Smooth muscle cell (in vitro differentiated cells): ENCODE measurements around the gene SLC35E1. TPM values are rescaled to one million over a fixed set of nuclear protein-coding genes. Genes with fewer than 3 reads are reported as not detected.

Experiments
- DNase-seq: peaks from one replicate; lab custom pipeline; 2025; ENCODE audit not compliant: unreplicated experiment; lab: John Stamatoyannopoulos, UW
- H2AFZ ChIP-seq: fragments of 200-600 bp; sonication (generic); 2 replicates; pipeline ENCODE4 v1.6.0; 2016; ENCODE audit warnings: antibody characterized with exemption, low read depth, mild to moderate bottlenecking
- H3F3A ChIP-seq: fragments of 200-600 bp; sonication (generic); 2 replicates; pipeline ENCODE4 v1.6.0; 2017; ENCODE audit warnings: antibody characterized with exemption, low read depth
- H3K27ac ChIP-seq: fragments of 200-600 bp; sonication (generic); 2 replicates; pipeline ENCODE4 v1.5.1; 2016; ENCODE audit warnings: low read depth, mild to moderate bottlenecking
- H3K27me3 ChIP-seq: fragments of 200-600 bp; sonication (generic); 2 replicates; pipeline ENCODE4 v1.6.1; 2016; ENCODE audit warnings: low read depth, mild to moderate bottlenecking
- H3K36me3 ChIP-seq: fragments of 200-600 bp; sonication (generic); 2 replicates; pipeline ENCODE4 v1.5.1; 2016; ENCODE audit warnings: low read depth
- H3K4me1 ChIP-seq: fragments of 200-600 bp; sonication (generic); 2 replicates; pipeline ENCODE4 v1.5.1; 2016; ENCODE audit warnings: low read depth
- H3K4me2 ChIP-seq: fragments of 200-600 bp; sonication (generic); 2 replicates; pipeline ENCODE4 v1.6.0; 2016; ENCODE audit warnings: mild to moderate bottlenecking
- H3K4me3 ChIP-seq: fragments of 200-600 bp; sonication (generic); 2 replicates; pipeline ENCODE4 v1.5.1; 2016; ENCODE audit warnings: mild to moderate bottlenecking
- H3K79me2 ChIP-seq: fragments of 200-600 bp; sonication (generic); 2 replicates; pipeline ENCODE4 v1.6.0; 2016; ENCODE audit warnings: low read depth, mild to moderate bottlenecking
- H3K9ac ChIP-seq: fragments of 200-600 bp; sonication (generic); 2 replicates; pipeline ENCODE4 v1.6.0; 2016; ENCODE audit warnings: low read depth
- H3K9me3 ChIP-seq: fragments of 200-600 bp; sonication (generic); replicated peaks from 2 replicates; pipeline ENCODE4 v1.5.1; 2016; ENCODE audit warnings: low read depth
- H4K20me1 ChIP-seq: fragments of 200-600 bp; sonication (generic); 2 replicates; pipeline ENCODE4 v1.6.0; 2016; ENCODE audit warnings: low read depth
- WGBS: methylation state at CpG from one replicate; pipeline ENCODE4 v1.1.7; 2016; ENCODE audit warnings: low lambda C conversion rate; 5-methylcytosine and 5-hydroxymethylcytosine counted together
- polyA plus RNA-seq: library from polyadenylated mRNA; unstranded; fragments of >200 nt; fragmentation: Nextera tagmentation; extraction: Ambion mirVana; gene quantifications from 2 replicates; pipeline ENCODE4 v1.2.1, GENCODE V29; 2016
- total RNA-seq: library from RNA; depleted of rRNA; stranded (reverse); fragments of >200 nt; gene quantifications from 2 replicates; pipeline ENCODE4 v1.2.3, GENCODE V29; 2014
- TF ChIP-seq, protein P1 (sequence below): fragments of 200-600 bp; sonication (generic); IDR thresholded peaks from 2 replicates; pipeline ENCODE4 v1.5.1; 2017; ENCODE audit warnings: borderline replicate concordance, mild to moderate bottlenecking, antibody characterized with exemption; ENCODE audit not compliant: insufficient read depth, poor library complexity, severe bottlenecking

The SLC35E1 gene
- total and polyA plus RNA-seq, 2 experiments from 2014 or later: 35.3 to 37.3 TPM

DNA sequence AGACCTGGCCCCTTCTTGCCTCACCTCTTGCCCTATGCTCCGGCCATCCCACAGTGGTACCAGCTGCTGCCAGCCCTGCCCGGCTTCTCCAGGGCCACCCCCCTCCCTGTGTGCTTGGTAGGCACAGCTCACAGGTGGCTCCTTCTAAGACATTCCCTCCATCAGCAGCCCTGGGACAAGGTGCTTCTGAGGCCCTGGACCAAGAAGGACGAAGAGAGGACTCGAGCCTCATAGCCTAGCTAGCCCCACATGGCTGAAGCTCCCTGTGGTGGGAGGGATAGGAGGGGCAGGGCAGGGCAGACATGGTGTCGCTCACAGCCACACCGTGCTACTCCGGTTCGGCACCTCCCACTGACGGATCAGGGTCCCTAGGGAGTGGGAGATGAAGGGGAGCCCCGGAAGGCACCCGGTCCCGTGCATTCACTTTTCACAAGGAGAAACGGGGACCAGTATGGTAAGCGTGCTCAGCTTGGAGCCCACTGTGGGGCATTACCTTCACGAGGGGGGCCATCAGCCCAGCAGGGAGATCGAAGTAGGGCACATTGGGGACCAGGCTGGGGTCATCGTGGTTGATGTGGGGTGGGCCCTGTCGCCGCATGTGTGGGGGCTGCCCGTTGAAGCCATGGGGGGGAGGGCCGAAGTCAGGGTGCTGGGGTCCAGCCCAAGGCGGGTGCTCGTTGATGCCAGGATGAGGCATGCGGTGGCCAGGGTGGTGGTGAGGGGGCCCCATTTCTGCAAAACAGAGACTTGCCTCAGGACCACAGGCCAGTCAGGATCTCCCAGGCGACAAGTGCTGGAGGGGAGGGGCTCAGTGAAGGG, 49.4 kb downstream of the SLC35E1 start:
- no peak overlapping the region for H3K9ac ChIP-seq
- no peak overlapping the region for H3K4me3 ChIP-seq
- DNase-seq: no peak
- H3K79me2 ChIP-seq: no peaks in the 10 kb centered on the region
- H3K9me3 ChIP-seq: no peaks in the 10 kb centered on the region
- no peaks in the 10 kb centered on the region for H3K4me1 ChIP-seq
- H3K27ac ChIP-seq: no peak overlapping the region
- TF ChIP-seq, protein P1, sequence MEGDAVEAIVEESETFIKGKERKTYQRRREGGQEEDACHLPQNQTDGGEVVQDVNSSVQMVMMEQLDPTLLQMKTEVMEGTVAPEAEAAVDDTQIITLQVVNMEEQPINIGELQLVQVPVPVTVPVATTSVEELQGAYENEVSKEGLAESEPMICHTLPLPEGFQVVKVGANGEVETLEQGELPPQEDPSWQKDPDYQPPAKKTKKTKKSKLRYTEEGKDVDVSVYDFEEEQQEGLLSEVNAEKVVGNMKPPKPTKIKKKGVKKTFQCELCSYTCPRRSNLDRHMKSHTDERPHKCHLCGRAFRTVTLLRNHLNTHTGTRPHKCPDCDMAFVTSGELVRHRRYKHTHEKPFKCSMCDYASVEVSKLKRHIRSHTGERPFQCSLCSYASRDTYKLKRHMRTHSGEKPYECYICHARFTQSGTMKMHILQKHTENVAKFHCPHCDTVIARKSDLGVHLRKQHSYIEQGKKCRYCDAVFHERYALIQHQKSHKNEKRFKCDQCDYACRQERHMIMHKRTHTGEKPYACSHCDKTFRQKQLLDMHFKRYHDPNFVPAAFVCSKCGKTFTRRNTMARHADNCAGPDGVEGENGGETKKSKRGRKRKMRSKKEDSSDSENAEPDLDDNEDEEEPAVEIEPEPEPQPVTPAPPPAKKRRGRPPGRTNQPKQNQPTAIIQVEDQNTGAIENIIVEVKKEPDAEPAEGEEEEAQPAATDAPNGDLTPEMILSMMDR: no peak
- H3K27me3 ChIP-seq: no peaks in the 10 kb centered on the region
- peaks cover 4% of the 10 kb centered on the region for H4K20me1 ChIP-seq
- H3F3A ChIP-seq: no peaks in the 10 kb centered on the region
- 98% methylated on average over 21 of the region's 25 CpGs for WGBS
- H2AFZ ChIP-seq: no peak overlapping the region
- H3K36me3 ChIP-seq: no peaks in the 10 kb centered on the region
- no peak overlapping the region for H3K4me2 ChIP-seq

DNA sequence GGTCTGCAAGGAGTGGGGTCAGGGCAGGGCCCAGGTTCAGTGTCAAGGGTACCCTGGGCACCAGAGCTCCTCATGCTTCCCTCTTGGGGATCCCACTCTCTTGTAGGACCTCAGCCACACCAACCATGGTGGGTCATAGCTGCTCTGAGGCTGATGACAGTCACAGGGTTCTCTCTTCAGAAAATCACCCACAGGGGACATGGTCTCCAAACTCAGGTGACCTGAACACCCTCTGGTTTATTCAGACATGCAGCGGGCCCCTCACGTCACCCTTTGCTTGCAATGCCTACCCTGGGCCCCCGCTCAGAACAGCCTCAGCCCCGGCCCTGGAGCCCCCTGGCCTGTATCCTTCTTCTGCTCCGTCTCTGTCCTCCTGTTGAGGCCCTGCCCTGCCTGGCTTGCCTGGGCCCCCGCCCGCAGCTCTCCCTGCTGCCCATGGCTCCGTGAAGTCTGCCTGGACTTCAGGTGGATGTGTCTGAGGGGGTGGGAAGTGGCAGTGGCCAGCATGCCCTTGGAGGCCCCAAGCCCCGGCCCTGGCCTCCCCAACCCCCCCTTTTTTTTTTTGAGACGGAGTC, 50.4 kb downstream of the SLC35E1 start:
- Histone ChIP-seq H3K79me2 (no peaks in the 10 kb centered on the region), H3K4me2 (no peak overlapping the region), H3K9ac (no peak overlapping the region), H3K4me3 (no peak overlapping the region), H3K27me3 (no peaks in the 10 kb centered on the region), H3K9me3 (no peaks in the 10 kb centered on the region), H2AFZ (no peak overlapping the region), H4K20me1 (peaks cover 4% of the 10 kb centered on the region), H3K27ac (no peak overlapping the region), H3K36me3 (no peaks in the 10 kb centered on the region), H3F3A (no peaks in the 10 kb centered on the region), H3K4me1 (no peaks in the 10 kb centered on the region)
- TF ChIP-seq, protein P1: no peak
- 96% methylated on average over 9 of the region's 10 CpGs for whole genome bisulfite sequencing
- no peak for DNase-seq

DNA sequence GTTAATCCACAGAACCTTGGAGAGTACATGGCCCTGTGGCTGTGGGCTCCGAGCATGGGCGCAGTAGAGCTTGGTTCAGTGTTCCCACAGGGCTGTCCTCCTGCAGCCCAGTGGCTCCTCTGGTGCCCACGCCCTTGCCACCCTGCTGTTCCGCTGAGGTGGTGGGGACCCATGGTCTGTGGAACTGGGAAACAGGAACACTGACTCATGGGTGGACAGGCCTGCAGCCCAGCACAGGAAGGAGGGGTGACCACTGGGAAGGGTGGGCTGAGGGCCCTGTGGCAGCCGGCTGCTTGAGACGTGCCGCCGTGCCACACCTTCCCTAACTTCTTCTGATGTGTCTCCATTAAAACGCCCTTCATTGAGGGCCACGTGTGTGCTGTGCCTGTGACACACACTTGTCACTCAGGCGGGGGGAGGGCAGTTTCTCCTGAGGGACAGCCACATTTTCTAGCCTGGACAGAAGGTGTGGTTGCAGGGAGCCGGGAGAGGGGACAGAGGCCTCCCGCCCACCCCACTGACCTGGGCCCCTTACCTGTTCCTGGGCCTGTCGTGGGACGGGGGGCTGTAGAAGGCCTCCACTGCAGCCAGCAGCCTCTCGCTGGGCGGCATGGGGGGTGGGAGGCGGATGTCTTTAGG, 51.1 kb downstream of the SLC35E1 start:
- no peak for DNase-seq
- Histone ChIP-seq H3F3A (no peaks in the 10 kb centered on the region), H3K9me3 (no peaks in the 10 kb centered on the region), H3K79me2 (no peaks in the 10 kb centered on the region), H3K4me1 (no peaks in the 10 kb centered on the region), H3K36me3 (no peaks in the 10 kb centered on the region), H2AFZ (no peak overlapping the region), H3K9ac (no peak overlapping the region), H3K27ac (no peak overlapping the region), H3K4me3 (no peak overlapping the region), H4K20me1 (peaks cover 4% of the 10 kb centered on the region), H3K27me3 (no peaks in the 10 kb centered on the region), H3K4me2 (no peak overlapping the region)
- WGBS: 97% methylated on average over 17 of the region's 18 CpGs
- TF ChIP-seq, protein P1: no peak
